ENCODE results near the gene ADAMTSL4.
"Not testable (repeated sequence)": the region's sequence is repeated elsewhere in the genome, so short reads cannot be mapped to it uniquely, and the experiment has no call there.

ADAMTSL4 gene

DNA sequence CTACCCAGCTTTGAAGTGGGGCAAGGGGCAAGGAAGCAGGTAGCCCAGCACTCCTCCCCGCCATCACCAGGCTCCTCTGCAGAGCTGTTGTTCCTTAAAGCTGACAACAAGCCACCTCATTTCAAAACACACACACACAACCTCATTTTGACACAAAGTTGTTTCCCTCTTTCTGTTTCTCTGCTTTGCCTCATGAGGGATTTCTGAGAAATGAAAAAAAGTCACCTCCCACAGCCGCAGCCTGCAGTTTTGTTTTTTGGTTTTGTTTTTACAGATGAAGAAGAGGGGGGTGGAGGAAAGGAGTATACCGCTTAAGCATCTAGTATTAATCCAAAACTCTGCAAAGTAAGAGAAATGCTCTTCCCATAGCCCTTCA, 18.1 kb downstream of the ADAMTSL4 start:
- DNase-seq (ENCODE audit: low read depth in 3 of 3): peak in 2 of 3 donors; percentile 45 to 55

DNA sequence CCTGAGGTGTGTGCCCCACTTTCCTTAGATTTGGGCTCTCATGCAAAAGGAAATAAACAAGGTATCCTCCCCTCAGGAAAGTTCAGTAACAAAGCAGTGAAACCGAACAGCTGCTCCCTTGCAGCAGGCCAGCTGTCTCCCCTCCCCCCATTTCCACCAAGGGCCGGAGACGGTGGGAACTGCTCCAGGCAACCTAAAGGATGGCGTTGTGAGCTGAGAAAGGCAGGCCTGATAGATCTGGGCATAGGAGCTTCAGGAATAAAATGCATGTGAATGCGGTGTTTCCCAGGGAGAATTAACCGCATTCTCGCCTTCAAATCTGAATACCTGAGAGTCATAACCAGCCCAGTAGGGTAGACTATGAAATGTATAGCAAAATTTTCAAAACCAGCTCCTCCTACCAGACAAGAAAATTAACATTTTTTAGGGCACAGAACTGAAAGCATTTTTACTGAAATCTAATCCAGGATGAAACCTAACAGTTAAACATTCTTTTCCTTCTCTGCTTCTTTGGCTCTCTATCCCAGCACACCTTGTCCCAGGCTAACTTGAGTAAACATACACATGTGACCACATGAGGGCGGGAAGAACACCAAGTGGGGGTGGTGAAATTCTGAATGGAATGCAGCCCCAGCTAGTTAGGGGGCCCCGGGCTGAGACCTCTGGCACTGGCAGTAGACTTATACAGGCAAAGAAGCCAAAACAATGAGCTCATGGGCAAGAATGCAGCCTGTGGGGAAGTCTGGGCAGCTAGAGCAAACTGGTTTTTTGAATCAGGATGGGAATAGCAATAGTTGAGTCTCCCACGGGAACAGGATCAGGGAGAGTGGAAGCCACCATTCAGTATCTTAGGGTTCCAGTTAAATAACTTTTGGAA, 18.7 kb downstream of the ADAMTSL4 start:
- no peak for DNase-seq (ENCODE audit: low read depth in 3 of 3)

DNA sequence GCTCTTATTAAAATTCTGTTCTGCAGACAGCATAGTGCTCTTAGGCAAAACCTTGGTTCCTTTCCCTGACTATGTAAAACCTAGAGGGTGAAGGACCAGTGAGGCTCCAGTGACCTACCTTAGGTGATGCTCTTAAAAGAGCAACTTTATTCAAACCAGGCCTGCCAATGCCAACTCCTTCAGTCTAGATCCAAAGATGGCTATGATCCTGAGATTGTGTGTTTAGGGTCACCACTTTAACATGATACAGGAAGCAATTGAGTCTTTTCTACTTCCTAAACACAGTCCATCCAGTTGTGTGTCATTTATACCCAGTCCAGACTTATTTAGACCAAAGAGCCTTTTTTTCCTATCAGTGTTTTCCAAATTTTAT, 19.4 kb downstream of the ADAMTSL4 start:
- no peak for DNase-seq (ENCODE audit: low read depth in 3 of 3)

DNA sequence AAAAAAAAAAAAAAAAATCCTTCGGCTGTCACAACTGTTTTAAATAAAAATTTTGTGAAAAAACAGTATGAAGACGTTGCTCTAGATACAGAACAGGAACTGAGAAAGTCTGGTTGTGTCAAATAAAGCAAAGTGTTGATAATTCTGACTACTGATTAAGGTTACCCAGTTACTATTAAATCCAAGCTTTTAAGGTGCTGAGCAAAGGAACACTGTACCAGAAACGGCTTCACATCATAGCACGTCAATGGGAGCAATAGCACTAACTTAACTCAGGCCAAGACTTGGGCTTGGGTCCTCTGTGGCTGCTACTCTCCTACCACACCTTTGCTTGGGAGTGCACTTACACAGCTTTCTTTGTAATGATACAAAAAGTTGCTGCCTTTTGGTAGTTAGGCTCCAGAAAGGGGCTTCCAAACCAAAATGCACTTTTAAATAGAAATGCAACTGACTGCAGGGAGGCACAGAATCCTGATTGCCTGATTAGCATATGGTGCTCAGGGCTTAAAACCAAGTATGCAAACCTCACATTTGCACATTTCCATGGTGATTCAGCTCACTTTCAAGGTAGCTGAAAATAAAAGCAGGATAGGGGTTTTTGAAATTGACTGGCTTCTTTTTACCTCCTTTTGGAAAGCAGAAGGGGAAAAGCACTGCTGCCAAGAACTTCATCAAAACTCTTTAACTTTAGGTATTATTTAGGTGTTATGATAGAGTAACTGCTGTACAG, 23.9 kb downstream of the ADAMTSL4 start:
- DNase-seq (ENCODE audit: low read depth in 3 of 3): no peak

DNA sequence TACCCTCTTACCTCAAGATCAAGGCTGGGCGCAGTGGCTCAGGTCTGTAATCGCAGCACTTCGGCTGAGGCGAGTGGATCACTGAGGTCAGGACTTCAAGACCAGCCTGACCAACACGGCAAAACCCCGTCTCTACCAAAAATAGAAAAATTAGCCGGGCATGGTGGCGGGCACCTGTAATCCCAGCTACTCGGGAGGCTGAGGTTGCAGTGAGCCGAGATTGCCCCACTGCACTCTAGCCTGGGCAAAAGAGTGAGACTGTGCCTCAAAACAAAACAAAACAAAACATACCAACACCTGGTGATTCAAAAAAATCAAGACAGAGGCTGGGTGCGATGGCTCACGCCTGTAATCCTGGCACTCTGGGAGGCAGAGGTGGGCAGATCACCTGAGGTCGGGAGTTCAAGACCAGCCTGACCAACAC, 24.5 kb downstream of the ADAMTSL4 start:
- not testable (repeated sequence) for DNase-seq (ENCODE audit: low read depth in 3 of 3)

GRCh38 chr1:150574260-150575071, 25.3 kb downstream of the ADAMTSL4 start:
- DNase-seq (ENCODE audit: low read depth in 3 of 3): no peak

GRCh38 chr1:150575072-150575489, 25.9 kb downstream of the ADAMTSL4 start:
- no peak for DNase-seq (ENCODE audit: low read depth in 3 of 3)

DNA sequence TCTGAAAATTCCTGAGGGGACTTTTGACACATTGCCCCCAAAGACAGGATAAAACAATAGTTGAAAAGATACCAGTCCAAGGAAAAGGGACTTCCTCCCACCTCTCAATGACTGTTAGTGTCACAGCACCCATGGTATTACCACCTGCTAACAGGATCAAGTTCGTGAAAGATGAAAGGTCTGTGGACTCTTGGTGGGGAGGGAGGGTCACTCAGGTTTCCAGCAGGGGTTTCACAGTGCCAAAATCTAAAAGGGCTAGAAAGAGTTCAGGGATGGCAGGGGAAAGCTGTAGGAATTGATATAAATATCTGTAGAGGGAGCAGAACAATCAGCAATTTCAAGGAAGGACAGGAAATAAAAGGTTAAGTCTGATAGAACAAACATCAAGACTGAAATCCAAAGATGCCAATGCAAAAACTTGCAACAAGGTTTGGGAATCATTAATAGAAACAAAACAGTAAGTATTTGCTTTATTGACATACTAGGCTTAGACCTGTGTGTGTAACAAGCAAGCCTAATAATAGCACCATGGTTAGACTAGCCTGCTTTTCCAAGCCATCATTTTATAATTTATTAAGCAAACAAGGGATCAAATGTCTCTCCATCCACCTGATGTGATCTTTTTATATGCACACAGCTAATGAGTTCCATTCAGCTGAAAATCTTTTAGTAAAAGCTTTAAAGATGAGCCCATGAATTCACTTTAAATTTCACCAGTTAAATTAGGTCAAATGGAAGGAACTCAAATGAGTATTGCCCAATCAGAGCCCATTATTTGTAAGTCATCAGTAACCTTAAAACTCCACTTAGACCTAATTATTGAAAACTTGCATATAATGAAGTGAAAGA, 26.5 kb downstream of the ADAMTSL4 start:
- no peak for DNase-seq (ENCODE audit: low read depth in 3 of 3)

- no peak for DNase-seq (ENCODE audit: low read depth in 3 of 3)
These were observed 27.1 kb downstream of the ADAMTSL4 start for GRCh38 chr1:150576367-150576711.

DNA sequence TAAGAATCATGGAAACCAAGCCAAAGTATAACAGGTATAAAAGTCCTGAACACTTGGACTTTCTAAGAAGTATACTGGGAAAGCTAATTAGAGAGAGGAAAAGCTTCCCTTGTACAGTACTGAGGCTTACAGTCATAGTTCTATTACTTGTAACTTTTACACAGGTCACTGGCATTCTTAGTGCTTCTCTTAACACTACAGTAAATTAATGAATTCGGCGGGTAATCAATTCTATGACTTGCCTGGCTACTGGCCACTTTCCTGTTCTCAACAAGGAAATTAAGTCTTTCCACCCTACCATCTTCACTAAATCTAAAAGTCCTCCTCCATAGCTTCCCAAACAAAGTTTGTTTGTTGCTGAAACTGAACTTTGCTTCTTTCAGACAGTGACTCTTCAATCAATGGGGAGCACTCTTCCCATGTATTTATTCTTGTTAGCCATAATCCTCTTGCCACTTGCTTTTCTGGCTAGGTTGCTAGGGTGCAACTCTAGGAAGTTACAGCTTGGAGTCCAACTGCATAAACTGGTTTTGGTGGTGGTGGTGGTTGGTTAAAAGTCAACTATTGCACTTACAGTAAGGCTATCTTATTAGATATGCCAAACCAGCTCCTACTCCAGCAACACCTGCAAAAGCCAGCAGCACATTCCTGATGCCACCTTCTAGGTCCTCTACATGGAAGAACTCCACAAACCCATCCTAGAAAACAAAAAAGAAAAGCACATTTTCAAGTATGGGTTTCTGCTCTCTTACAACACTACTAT, 27.8 kb downstream of the ADAMTSL4 start:
- no peak for DNase-seq (ENCODE audit: low read depth in 3 of 3)

GRCh38 chr1:150577557-150578271, 28.5 kb downstream of the ADAMTSL4 start:
- DNase-seq (ENCODE audit: low read depth in 3 of 3): no peak

DNA sequence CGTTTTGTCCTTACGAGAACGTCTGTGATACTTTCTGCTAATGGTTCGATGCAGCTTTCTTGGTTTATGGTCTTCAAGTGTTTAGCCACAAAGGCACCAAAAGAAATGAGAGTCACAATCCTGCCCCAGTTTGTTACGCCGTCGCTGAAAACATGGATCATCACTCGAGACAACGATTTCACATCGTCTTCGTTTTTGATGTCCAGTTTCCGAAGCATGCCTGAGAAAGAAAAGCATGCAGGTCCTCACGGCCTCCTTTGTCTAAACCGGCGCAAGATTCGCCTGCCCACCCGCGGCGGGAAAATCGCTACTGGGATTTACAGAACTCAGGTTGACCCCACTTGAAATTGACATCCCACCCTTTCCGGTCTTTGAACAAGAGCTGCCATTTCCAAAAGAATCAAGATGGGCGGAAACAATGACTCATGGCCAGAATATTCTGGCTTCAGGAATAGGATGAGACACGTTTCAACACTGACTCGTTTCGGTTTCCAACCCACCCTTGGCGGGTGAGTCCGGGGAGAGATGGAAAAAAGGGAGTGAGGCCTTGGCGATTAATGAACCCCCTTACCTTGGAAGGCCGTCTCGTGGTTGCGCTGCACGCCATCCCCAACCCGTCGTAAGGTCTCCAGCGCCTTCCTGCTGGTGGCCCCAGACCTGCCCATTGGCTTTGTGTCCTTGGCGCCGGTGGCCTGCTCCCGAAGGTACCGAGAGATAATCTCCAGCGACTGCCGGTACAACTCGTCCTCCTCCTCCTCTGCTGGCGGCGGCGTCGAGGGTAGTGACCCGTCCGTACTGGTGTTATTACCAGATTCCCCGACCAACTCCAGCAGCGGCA, 29.3 kb downstream of the ADAMTSL4 start:
- peak in 1 of 3 donors; percentile 49 for DNase-seq (ENCODE audit: low read depth in 3 of 3)

DNA sequence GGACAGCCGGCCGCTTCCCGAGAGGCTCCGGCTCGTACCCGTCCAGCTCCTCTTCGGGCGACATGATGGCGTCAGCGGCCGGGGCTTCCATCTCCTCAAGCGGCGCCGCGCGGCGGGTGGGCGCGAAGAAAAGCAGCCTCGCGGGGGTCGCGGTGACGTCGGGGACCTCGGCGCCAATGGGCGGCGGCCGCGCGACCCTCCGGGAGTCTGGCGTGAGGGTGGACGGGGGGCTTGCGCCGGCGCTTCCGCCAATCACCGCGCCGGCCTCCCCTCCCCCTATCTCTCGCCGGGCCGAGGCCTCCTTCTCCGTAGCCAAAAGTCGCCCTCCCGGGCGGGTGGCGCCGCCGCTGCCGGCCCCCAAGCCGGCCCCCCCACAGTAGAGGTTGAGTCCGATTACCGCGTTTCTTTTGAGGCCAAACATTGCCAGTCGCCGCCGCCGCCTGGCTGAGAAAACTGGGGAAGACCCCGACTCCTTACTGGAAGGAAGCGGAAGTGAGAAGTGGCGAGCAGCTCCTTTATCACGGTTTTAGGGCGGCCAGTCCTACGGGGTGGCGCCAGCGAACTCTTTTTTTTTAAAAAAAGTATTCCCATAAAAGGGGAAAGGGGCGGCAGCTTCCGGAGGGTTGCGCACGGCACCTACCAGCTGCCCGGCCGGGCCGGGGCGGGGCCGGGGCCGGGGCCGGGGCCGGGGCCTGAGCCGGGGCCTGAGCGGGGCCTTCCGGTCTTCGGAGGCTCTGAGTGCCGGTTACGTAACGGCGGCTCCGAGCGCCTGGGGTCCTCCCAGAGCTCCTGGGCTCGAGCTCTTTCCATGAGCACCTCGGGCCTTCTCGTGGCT, 30.1 kb downstream of the ADAMTSL4 start, which contains the start of gene MCL1:
Gene MCL1 (minus strand): TSS at position 501 of the 835 bp plus-strand sequence. CDS start 80 bp downstream, at position 421.
- peak; percentile 70 to 86 (median 79) for DNase-seq (ENCODE audit: low read depth in 3 of 3)

DNA sequence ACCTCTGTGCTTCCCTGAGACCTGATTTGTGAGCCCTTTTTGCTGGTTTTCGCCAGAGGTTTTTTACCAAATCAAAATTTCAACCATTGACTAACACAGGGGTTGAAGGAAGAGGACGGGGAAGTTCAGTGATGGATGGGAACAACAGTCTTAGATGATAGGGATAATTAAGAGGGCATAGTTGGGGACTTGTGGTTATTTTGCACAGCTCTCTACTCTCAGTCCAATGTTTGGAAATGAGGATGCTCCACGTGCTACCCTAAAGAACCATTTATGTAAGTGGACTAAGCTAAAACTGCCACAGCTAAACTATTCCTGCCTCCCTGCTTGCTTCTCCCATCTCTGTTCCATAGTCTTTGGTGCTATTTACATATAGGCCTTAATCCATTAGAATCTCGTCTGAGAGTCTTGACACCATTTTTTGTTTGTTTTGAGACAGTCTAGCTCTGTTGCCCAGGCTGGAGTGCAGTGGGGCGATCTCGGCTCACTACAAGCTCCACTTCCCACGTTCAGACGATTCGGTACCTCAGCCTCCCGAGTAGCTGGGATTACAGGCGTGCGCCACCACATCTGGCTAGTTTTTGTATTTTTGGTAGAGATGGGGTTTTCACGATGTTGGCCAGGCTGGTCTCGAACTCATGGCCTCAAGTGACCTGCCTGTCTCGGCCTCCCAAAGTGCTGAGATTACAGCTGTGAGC, 30.9 kb downstream of the ADAMTSL4 start:
- DNase-seq (ENCODE audit: low read depth in 3 of 3): no peak

DNA sequence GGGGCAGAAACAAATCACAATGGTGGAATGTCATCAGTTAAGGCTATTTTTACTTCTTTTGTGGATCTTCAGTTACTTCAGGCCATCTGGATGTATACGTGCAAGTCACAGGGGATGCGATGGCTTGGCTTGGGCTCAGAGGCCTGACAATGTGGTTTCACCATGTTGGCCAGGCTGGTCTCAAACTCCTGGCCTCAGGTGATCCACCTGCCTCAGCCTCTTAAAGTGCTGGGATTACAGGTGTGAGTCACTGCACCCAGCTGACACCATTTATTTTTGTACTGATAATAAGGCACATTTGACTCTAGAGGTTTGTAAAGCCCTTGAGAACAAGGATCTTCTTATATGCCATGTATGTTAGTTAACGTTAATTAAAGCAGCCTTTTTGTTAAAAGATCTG, 31.8 kb downstream of the ADAMTSL4 start:
- DNase-seq (ENCODE audit: low read depth in 3 of 3): not testable (repeated sequence)

DNA sequence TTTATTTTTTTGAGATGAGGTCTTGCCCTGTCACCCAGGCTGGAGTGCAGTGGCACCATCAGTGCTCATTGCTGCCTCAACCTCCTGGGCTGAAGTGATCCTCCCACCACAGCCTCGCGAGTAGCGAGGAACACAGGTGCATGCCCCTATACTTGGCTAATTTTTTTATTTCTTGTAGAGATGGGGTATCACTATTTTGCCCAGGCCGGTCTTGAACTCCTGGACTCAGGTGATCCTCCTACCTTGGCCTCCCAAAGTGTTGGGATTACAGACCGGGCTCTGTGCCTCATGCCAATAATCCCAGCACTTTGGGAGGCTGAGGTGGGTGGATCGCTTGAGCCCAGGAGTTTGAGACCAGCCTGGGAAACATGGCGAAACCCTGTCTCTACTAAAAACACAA, 32.2 kb downstream of the ADAMTSL4 start:
- DNase-seq (ENCODE audit: low read depth in 3 of 3): not testable (repeated sequence)

DNA sequence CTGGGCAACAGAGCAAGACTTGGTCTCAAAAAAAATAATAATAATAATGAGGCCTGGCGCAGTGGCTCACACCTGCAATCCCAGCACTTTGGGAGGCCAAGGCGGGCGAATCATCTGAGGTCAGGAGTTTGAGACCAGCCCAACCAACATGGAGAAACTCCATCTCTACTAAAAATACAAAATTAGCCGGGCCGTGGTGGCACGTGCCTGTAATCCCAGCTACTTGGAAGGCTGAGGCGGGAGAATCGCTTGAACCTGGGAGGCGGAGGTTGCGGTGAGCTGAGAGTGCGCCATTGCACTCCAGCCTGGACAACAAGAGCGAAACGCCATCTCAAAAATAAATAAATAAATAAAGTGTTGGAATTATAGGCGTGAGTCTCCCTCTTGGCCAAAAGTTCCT, 32.8 kb downstream of the ADAMTSL4 start:
- DNase-seq (ENCODE audit: low read depth in 3 of 3): not testable (repeated sequence)
